GM12892 (cell line): Measurements from ENCODE around the gene EWSR1.

Source experiments
- DNase-seq: peaks from one replicate; pipeline ENCODE4 v3.0.0; 2011; ENCODE audit not compliant: insufficient read length
- FAIRE-seq: peaks from 2 replicates; lab custom pipeline; 2011; peaks lifted over from hg19 to GRCh38; lab: Jason Lieb, UNC
- POLR2A ChIP-seq: IDR thresholded peaks from 2 replicates; pipeline ENCODE4 v1.6.1; 2011; ENCODE audit warnings: low read depth, low read length, control low read depth
- POLR2AphosphoS5 ChIP-seq: IDR thresholded peaks from 2 replicates; pipeline ENCODE4 v1.6.1; 2011; ENCODE audit warnings: low read depth, low read length, control low read depth
- TAF1 ChIP-seq: IDR thresholded peaks from 2 replicates; pipeline ENCODE4 v1.6.1; 2011; ENCODE audit warnings: low read depth, mild to moderate bottlenecking, control low read depth, low read length, borderline replicate concordance

Gene EWSR1

GRCh38 chr22:29265305-29265704, 2.8 kb upstream of the EWSR1 start:
- FAIRE-seq = no peak
- TF ChIP-seq POLR2A (no peak), POLR2AphosphoS5 (no peak), TAF1 (no peak)
- DNase-seq = no peak

GRCh38 chr22:29265929-29266328, 2.1 kb upstream of the EWSR1 start:
- no peak for DNase-seq
- FAIRE-seq = no peak
- TF ChIP-seq POLR2A (0 out of 2 replicates have a peak, but pooled peaks have one; percentile 17), POLR2AphosphoS5 (no peak; the same call in 1 of the 2 replicates)

- FAIRE-seq (peak; percentile 46), DNase-seq (no peak)
- TF ChIP-seq POLR2AphosphoS5 (no peak; the same call in 1 of the 2 replicates), POLR2A (no peak), TAF1 (no peak)
These were observed 1.3 kb upstream of the EWSR1 start for GRCh38 chr22:29266564-29267461.

GRCh38 chr22:29267462-29267857, 608 bp upstream of the EWSR1 start:
- TF ChIP-seq POLR2A (peak; percentile 59), POLR2AphosphoS5 (no peak)
- no peak for FAIRE-seq
- DNase-seq = no peak

- TF ChIP-seq POLR2AphosphoS5 (no peak; the same call in 1 of the 2 replicates), TAF1 (no peak), POLR2A (no peak)
- DNase-seq (no peak), FAIRE-seq (no peak)
These were observed 602 bp downstream of the EWSR1 start for GRCh38 chr22:29268511-29269229.

GRCh38 chr22:29269230-29269604, 1.1 kb downstream of the EWSR1 start:
- no peak for FAIRE-seq
- DNase-seq = no peak
- no peak for TF ChIP-seq POLR2A
- no peak for TF ChIP-seq POLR2AphosphoS5
- no peak for TF ChIP-seq TAF1

- no peak for DNase-seq
- TF ChIP-seq POLR2A = no peak
- TF ChIP-seq POLR2AphosphoS5 = no peak
- TF ChIP-seq TAF1 = no peak
- FAIRE-seq = peak; percentile 53
These were observed 1.8 kb downstream of the EWSR1 start for GRCh38 chr22:29269731-29270474.

- FAIRE-seq (peak; percentile 48), DNase-seq (no peak)
- TF ChIP-seq POLR2AphosphoS5 = peak; percentile 38; the same call in 1 of the 2 replicates
- TF ChIP-seq POLR2A = no peak
These were observed 2.6 kb downstream of the EWSR1 start for GRCh38 chr22:29270475-29271271.

- DNase-seq (no peak), FAIRE-seq (no peak)
- no peak for TF ChIP-seq TAF1
- no peak for TF ChIP-seq POLR2A
- no peak for TF ChIP-seq POLR2AphosphoS5
These were observed 4.6 kb downstream of the EWSR1 start for GRCh38 chr22:29272624-29273023.

GRCh38 chr22:29275167-29275566, 7.1 kb downstream of the EWSR1 start:
- no peak for FAIRE-seq
- TF ChIP-seq POLR2AphosphoS5 (no peak), TAF1 (no peak), POLR2A (no peak)
- DNase-seq = no peak
